K562 (cell line): ENCODE measurements around the gene WASHC4. TPM values are rescaled to one million over a fixed set of nuclear protein-coding genes. Genes with fewer than 3 reads are reported as not detected.
A peak's percentile ranks its signal among the peaks of the same experiment; 100 is the strongest.

Experiments
- ADNP ChIP-seq: fragments of 200-800 bp; sonication (Bioruptor generic); IDR thresholded peaks from 2 replicates; pipeline ENCODE4 v1.6.1; 2016; ENCODE audit warnings: missing genetic modification characterization, missing compliant biosample characterization
- HMG20A ChIP-seq: fragments of 450-650 bp; formaldehyde crosslinking; conservative IDR thresholded peaks from 2 replicates; pipeline ENCODE4 v1.4.0; 2020; ENCODE audit warnings: mild to moderate bottlenecking, mixed read lengths
- L3MBTL2 ChIP-seq: fragments of 450-650 bp; IDR thresholded peaks from 2 replicates; pipeline ENCODE4 v1.6.1; 2016; ENCODE audit warnings: mild to moderate bottlenecking, moderate library complexity
- SAFB ChIP-seq: fragments of 200-400 bp; formaldehyde crosslinking; IDR thresholded peaks from 2 replicates; pipeline ENCODE4 v1.6.1; 2017; ENCODE audit warnings: low read depth, low read length, borderline replicate concordance
- SIRT6 ChIP-seq: IDR thresholded peaks from one replicate; pipeline ENCODE4 v1.6.1; 2012; ENCODE audit warnings: low read depth, mild to moderate bottlenecking, control low read depth, inconsistent platforms, low read length, moderate library complexity
- SRF ChIP-seq, 2 experiments: fragments of 250-450, 450-650 bp in 1 of 2; sonication (Bioruptor Pico) in 1 of 2; sonication (generic) in 1 of 2; formaldehyde crosslinking; IDR thresholded peaks; 2 replicates each; pipeline versions ENCODE4 v1.5.0 to v1.5.1; 2020 to 2022; ENCODE audit warnings: mild to moderate bottlenecking in 1 of 2, missing genetic modification reagents in 1 of 2
- TBP ChIP-seq: optimal IDR thresholded peaks from 2 replicates; pipeline ENCODE3; 2011; ENCODE audit warnings: low read depth, low read length, improper control_type of control experiment
- ZEB2 ChIP-seq: fragments of 450-650 bp; IDR thresholded peaks from 2 replicates; pipeline ENCODE4 v1.6.1; 2016
- ZNF217 ChIP-seq: sonication (generic); formaldehyde crosslinking; IDR thresholded peaks from 2 replicates; pipeline ENCODE4 v1.8.0; 2022; ENCODE audit warnings: mild to moderate bottlenecking, missing genetic modification reagents
- ZNF3 ChIP-seq: fragments of 250-450 bp; sonication (Bioruptor Pico); IDR thresholded peaks from 2 replicates; pipeline ENCODE4 v1.5.0; 2021; ENCODE audit warnings: mild to moderate bottlenecking, moderate library complexity
- ZNF778 ChIP-seq: fragments of 450-650 bp; formaldehyde crosslinking; IDR thresholded peaks from 2 replicates; pipeline ENCODE4 v1.4.0; 2020; ENCODE audit warnings: mild to moderate bottlenecking, moderate library complexity
- ZSCAN32 ChIP-seq: fragments of 450-650 bp; formaldehyde crosslinking; IDR thresholded peaks from 2 replicates; pipeline ENCODE4 v1.4.0; 2020; ENCODE audit warnings: mild to moderate bottlenecking, moderate library complexity
- polyA plus RNA-seq, 8 experiments: library from polyadenylated mRNA; depleted of rRNA in 4 of 8; stranded (reverse) in 5 of 8; unstranded in 3 of 8; fragments of >200 nt; fragmentation: Nextera tagmentation in 2 of 8; fragmentation: Illumina TruSeq in 1 of 8; extraction: Ambion mirVana in 2 of 8; extraction: Trizol in 1 of 8; gene quantifications; 2 replicates each; pipeline versions ENCODE4 v1.2.1 to v1.2.3, GENCODE V29; 2011 to 2014; ENCODE audit warnings: inconsistent platforms in 1 of 8, missing spikeins in 1 of 8
- total RNA-seq, 7 experiments: library from RNA; depleted of rRNA in 6 of 7; stranded (reverse); fragments of >200 nt in 6 of 7; fragmentation: Illumina TruSeq in 2 of 7; extraction: Trizol in 2 of 7; gene quantifications; 2 replicates each; pipeline versions ENCODE4 v1.2.1 to v1.2.3, GENCODE V29; 2011 to 2021; ENCODE audit warnings: low replicate concordance in 1 of 7
- TF ChIP-seq, protein P1 (sequence below): fragments of 450-650 bp; IDR thresholded peaks from 2 replicates; pipeline ENCODE4 v1.7.0; 2016; ENCODE audit warnings: borderline replicate concordance
- TF ChIP-seq, protein P2 (sequence below): fragments of 250-450 bp; sonication (Bioruptor Pico); IDR thresholded peaks from 2 replicates; pipeline ENCODE4 v1.5.0; 2020; ENCODE audit warnings: mild to moderate bottlenecking
- TF ChIP-seq, protein P3 (sequence below): fragments of 250-450 bp; sonication (Bioruptor Pico); IDR thresholded peaks from 2 replicates; pipeline ENCODE4 v1.4.0; 2020; ENCODE audit warnings: mild to moderate bottlenecking, moderate library complexity
- TF ChIP-seq, protein P4 (sequence below): sonication (generic); formaldehyde crosslinking; IDR thresholded peaks from 2 replicates; pipeline ENCODE4 v1.8.1; 2023; ENCODE audit warnings: mild to moderate bottlenecking, missing genetic modification reagents, moderate library complexity

The WASHC4 gene
- total and polyA plus RNA-seq, 9 of the 15 experiments (the other 6 are each of a cell fraction or from before 2014, with no cell fraction given): 12.5 to 38.5 (median 21.3) TPM

DNA sequence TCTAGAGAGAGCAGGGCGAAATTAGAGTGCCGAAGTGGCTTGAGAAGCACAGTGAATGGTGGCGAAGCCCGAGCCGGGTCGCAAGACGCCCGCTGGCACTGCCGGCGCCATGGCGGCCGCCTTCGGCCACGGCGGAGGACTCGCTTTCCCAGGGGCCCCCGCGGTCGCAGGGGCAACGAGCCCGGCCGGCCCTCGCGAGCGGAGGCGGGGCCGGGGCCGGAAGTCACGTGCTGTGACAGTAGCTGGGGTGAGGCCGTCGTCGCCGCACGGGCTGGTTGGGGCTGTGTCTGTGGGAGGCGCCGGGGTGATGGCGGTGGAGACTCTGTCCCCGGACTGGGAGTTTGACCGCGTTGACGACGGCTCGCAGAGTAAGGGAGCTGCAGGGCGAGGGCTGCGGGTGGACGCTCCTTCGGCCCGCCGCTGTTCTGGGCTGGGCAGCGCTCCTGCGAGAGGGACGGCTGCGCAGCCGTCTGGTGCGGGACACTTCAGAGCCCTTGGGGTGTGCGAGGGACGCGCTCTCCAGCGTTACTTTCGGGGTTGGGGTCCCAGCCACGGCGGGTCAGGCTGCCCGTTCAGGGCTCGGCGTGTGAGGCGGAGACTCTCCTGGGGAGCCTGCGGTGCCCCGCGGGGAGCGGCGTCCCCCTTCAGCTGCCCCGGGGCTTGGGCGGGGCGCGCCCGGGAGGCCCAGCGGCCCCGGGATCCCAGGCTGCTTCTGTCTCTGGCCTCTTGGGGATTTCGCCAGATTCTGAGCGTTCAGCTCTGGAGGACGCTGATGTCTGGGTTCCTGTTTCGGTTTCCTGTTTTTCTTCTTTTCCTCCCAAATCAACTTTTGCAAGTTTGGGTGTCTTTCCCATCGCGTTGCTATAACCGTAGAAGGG, at the start of gene WASHC4 (continued):
- TF ChIP-seq TBP (peak; percentile 88), L3MBTL2 (peak; percentile 96), ZSCAN32 (CRISPR knock-in tag) (no peak), ZNF3 (no peak), SAFB (no peak), ZNF778 (CRISPR knock-in tag) (no peak), SIRT6 (no peak), ADNP (no peak), SRF (CRISPR knock-in tag; IDR thresholded peaks at IDR 0.05) (peak in 1 of 2 experiments; percentile 32; a peak in 1 of 4 replicates), ZNF217 (CRISPR knock-in tag) (no peak), ZEB2 (no peak; the same call in 1 of the 2 replicates), HMG20A (CRISPR knock-in tag) (no peak)
- TF ChIP-seq, protein P1, sequence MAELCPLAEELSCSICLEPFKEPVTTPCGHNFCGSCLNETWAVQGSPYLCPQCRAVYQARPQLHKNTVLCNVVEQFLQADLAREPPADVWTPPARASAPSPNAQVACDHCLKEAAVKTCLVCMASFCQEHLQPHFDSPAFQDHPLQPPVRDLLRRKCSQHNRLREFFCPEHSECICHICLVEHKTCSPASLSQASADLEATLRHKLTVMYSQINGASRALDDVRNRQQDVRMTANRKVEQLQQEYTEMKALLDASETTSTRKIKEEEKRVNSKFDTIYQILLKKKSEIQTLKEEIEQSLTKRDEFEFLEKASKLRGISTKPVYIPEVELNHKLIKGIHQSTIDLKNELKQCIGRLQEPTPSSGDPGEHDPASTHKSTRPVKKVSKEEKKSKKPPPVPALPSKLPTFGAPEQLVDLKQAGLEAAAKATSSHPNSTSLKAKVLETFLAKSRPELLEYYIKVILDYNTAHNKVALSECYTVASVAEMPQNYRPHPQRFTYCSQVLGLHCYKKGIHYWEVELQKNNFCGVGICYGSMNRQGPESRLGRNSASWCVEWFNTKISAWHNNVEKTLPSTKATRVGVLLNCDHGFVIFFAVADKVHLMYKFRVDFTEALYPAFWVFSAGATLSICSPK: no peak
- TF ChIP-seq, protein P2, sequence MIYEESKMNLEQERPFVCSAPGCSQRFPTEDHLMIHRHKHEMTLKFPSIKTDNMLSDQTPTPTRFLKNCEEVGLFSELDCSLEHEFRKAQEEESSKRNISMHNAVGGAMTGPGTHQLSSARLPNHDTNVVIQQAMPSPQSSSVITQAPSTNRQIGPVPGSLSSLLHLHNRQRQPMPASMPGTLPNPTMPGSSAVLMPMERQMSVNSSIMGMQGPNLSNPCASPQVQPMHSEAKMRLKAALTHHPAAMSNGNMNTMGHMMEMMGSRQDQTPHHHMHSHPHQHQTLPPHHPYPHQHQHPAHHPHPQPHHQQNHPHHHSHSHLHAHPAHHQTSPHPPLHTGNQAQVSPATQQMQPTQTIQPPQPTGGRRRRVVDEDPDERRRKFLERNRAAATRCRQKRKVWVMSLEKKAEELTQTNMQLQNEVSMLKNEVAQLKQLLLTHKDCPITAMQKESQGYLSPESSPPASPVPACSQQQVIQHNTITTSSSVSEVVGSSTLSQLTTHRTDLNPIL (CRISPR knock-in tag): no peak
- TF ChIP-seq, protein P3, sequence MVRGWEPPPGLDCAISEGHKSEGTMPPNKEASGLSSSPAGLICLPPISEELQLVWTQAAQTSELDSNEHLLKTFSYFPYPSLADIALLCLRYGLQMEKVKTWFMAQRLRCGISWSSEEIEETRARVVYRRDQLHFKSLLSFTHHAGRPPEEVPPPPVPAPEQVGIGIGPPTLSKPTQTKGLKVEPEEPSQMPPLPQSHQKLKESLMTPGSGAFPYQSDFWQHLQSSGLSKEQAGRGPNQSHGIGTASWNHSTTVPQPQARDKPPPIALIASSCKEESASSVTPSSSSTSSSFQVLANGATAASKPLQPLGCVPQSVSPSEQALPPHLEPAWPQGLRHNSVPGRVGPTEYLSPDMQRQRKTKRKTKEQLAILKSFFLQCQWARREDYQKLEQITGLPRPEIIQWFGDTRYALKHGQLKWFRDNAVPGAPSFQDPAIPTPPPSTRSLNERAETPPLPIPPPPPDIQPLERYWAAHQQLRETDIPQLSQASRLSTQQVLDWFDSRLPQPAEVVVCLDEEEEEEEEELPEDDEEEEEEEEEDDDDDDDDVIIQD: no peak
- TF ChIP-seq, protein P4, sequence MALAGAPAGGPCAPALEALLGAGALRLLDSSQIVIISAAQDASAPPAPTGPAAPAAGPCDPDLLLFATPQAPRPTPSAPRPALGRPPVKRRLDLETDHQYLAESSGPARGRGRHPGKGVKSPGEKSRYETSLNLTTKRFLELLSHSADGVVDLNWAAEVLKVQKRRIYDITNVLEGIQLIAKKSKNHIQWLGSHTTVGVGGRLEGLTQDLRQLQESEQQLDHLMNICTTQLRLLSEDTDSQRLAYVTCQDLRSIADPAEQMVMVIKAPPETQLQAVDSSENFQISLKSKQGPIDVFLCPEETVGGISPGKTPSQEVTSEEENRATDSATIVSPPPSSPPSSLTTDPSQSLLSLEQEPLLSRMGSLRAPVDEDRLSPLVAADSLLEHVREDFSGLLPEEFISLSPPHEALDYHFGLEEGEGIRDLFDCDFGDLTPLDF: no peak; the same call in 1 of the 2 replicates
